Skeletal muscle tissue (tissue), 4 donors: Measurements from ENCODE around the gene LCE2A. TPM values are rescaled to one million over a fixed set of nuclear protein-coding genes. Genes with fewer than 3 reads are reported as not detected.
"Not testable (repeated sequence)": the region's sequence is repeated elsewhere in the genome, so short reads cannot be mapped to it uniquely, and the experiment has no call there.

Experiments
- H3K27ac ChIP-seq: one replicate; pipeline ENCODE4 v1.7.0; 2013; ENCODE audit warnings: mild to moderate bottlenecking, low read depth, low read length, inconsistent platforms
- H3K27me3 ChIP-seq, 3 donors: one replicate each; pipeline ENCODE4 v1.7.0; 2013; ENCODE audit warnings: low read length in 3 of 3; ENCODE audit not compliant: control insufficient read depth in 3 of 3, insufficient read depth in 3 of 3
- H3K36me3 ChIP-seq, 3 donors: one replicate each; pipeline ENCODE4 v1.7.0; 2013; ENCODE audit warnings: low read length in 3 of 3; ENCODE audit not compliant: control insufficient read depth in 3 of 3, insufficient read depth in 3 of 3
- H3K4me1 ChIP-seq, 3 donors: one replicate each; pipeline ENCODE4 v1.7.0; 2013; ENCODE audit warnings: low read length in 3 of 3, mild to moderate bottlenecking in 3 of 3; ENCODE audit not compliant: control insufficient read depth in 3 of 3, insufficient read depth in 3 of 3
- H3K4me3 ChIP-seq, 3 donors: one replicate each; pipeline ENCODE4 v1.7.0; 2013; ENCODE audit warnings: low read length in 3 of 3
- H3K9ac ChIP-seq, 3 donors: one replicate each; pipeline ENCODE4 v1.7.0; 2013; ENCODE audit warnings: low read length in 3 of 3, mild to moderate bottlenecking in 3 of 3, moderate library complexity in 2 of 3, low read depth in 1 of 3
- H3K9me3 ChIP-seq, 3 donors: one replicate each; pipeline ENCODE4 v1.7.0; 2013; ENCODE audit warnings: low read length in 3 of 3; ENCODE audit not compliant: control insufficient read depth in 3 of 3
- total RNA-seq: library from RNA; depleted of rRNA; stranded (reverse); fragments of >200 nt; gene quantifications from one replicate; pipeline ENCODE4 v1.2.3, GENCODE V29; 2014
- donor health status: Osteomylitis.

The LCE2A gene
- total RNA-seq, 1 donor from 2014 or later: not detected

DNA sequence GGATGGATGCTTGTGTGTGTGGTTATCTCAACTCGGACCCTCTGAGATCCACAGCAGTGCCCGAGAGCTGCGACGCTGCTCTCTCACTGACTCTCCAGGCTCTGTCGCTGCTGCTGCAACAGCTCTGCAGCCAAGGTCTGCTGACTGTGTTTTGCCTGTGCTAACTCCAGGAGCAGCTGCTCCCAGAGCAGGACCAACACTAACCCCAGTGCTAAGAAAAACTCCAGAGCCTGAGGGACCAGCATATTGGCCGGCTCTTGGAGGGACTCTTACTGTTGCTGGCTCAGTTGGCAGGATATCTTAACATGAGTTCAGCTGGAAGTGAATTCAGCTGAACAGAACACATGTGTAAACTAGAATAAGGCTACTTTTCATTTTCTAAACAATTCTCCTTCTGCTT, 18.7 kb upstream of the LCE2A start:
- Histone ChIP-seq H3K9me3 (no peaks in the 10 kb centered on the region), H3K4me3 (no peak overlapping the region)

GRCh38 chr1:152681616-152682015, 16.5 kb upstream of the LCE2A start:
- no peak overlapping the region for H3K4me3 ChIP-seq
- no peaks in the 10 kb centered on the region for H3K36me3 ChIP-seq
- no peak overlapping the region for H3K9ac ChIP-seq
- no peak overlapping the region for H3K27ac ChIP-seq
- no peaks in the 10 kb centered on the region for H3K27me3 ChIP-seq
- no peaks in the 10 kb centered on the region for H3K9me3 ChIP-seq
- H3K4me1 ChIP-seq: no peaks in the 10 kb centered on the region

More for the DNA sequence above, 18.7 kb upstream of the LCE2A start:
- Histone ChIP-seq H3K4me1 (no peaks in the 10 kb centered on the region), H3K9ac (no peak overlapping the region), H3K27me3 (no peaks in the 10 kb centered on the region), H3K27ac (no peak overlapping the region), H3K36me3 (no peaks in the 10 kb centered on the region)

DNA sequence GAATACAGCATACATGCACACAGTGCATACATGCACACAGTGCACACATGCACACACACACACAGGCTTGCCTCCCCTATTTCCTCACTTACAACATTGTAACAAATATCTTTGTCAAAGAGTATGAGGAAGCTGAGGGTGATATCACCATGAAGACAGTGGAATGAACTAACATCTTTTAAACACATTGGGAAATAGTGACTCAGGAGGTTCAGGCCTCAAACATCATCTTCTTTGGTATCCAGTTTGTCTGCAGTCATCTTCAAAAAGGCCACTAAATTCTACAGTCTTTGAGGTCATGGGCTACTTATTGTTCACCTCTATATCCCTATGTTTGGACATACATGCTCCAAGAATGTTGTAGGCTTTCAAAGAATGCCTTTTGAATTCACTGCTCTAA, 14.3 kb upstream of the LCE2A start:
- no peaks in the 10 kb centered on the region for H3K36me3 ChIP-seq
- H3K9ac ChIP-seq: no peak overlapping the region
- no peaks in the 10 kb centered on the region for H3K4me1 ChIP-seq
- H3K4me3 ChIP-seq: no peak overlapping the region
- H3K27me3 ChIP-seq: no peaks in the 10 kb centered on the region
- no peaks in the 10 kb centered on the region for H3K9me3 ChIP-seq
- H3K27ac ChIP-seq: no peak overlapping the region

DNA sequence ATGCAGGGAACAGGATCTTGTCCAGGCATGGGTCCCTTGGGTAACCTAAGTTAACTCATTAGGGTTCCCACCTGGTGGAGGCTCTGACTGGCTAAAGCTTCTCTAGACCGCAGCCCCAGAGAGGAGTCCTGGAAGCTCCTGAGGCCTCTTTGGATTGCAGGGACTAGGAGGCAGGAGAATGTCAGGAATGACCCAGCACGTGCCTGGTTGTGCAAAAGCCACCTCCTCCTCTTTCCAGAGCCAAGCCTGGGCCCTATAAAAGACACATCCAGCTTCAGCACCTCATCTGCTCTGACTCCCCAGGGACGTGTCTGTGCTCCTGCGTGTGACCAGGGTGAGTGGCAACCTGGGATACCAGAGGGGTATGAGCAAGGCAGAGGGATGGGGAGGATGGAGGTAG, 12.3 kb upstream of the LCE2A start, which contains the start of gene LCE2B:
Gene LCE2B (plus strand): TSS at position 301 of the 400 bp plus-strand sequence. CDS start 721 bp downstream, outside the sequence.
- H3K4me3 ChIP-seq, H3K4me1 ChIP-seq, H3K36me3 ChIP-seq, H3K9me3 ChIP-seq, H3K27ac ChIP-seq, H3K27me3 ChIP-seq, H3K9ac ChIP-seq: not testable (repeated sequence)

DNA sequence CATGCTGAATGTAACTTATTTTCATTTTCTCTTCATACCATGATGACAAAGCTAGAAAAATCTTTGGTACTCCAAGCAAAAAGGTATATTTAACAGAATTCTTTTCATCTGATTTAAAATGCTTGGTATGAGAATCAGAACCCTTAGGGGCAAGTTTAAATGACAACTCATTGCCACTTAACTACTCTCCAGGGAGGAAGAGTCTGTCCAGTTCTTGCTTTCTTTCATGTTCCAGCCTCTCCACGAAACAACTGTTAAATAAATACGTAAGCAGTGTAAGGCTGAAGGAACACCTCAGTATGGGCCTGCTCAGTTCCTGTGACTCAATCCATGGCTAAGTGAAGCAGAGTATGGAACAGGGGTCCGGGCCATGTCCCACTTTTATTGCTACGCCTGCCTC, 1.6 kb downstream of the LCE2A start:
- no peaks in the 10 kb centered on the region for H3K27me3 ChIP-seq
- no peaks in the 10 kb centered on the region for H3K4me1 ChIP-seq
- H3K27ac ChIP-seq: no peak overlapping the region
- H3K9ac ChIP-seq: no peak overlapping the region
- no peaks in the 10 kb centered on the region for H3K36me3 ChIP-seq
- H3K9me3 ChIP-seq: no peaks in the 10 kb centered on the region
- H3K4me3 ChIP-seq: no peak overlapping the region

GRCh38 chr1:152707860-152708259, 9.7 kb downstream of the LCE2A start, which contains the start of gene LCE4A:
TSS of gene LCE4A (plus strand) at chr1:152708160. CDS start at chr1:152709076, 916 bp downstream.
- H3K27ac ChIP-seq: no peak within 1 kb of the TSS
- H3K9ac ChIP-seq: no peak within 1 kb of the TSS
- no peak within 1 kb of the TSS for H3K4me3 ChIP-seq

DNA sequence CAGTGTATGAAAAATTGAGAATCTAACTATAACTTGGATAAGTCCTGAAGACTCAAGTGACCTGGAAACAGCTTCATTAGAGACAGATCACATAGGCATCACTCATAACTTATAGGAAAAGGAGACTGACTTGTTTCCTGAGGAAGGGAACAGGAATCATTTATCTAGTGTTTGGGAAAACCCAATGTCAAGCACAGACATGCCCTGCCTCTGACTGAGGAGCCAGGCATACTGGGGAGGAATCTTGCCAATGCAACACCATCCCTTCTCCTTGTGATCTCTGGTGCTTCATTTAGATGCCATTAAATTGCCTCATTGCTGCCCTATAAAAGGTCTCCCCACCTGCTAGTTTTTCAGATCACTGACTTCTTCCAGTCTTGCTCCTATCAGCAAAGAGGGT, 20.1 kb downstream of the LCE2A start:
- Histone ChIP-seq H3K36me3 (no peaks in the 10 kb centered on the region), H3K4me1 (no peaks in the 10 kb centered on the region), H3K9me3 (peaks cover 0 to 5% (median 4%) of the 10 kb centered on the region in 3 donors), H3K27ac (no peak overlapping the region), H3K4me3 (no peak overlapping the region), H3K9ac (no peak overlapping the region), H3K27me3 (no peaks in the 10 kb centered on the region)

More at GRCh38 chr1:152707860-152708259, 9.7 kb downstream of the LCE2A start, which contains the start of gene LCE4A:
- Histone ChIP-seq H3K27me3 (peaks cover 0 to 2% (median 0%) of the 10 kb centered on the region in 3 donors), H3K9me3 (no peaks in the 10 kb centered on the region), H3K36me3 (no peaks in the 10 kb centered on the region), H3K4me1 (no peaks in the 10 kb centered on the region)

DNA sequence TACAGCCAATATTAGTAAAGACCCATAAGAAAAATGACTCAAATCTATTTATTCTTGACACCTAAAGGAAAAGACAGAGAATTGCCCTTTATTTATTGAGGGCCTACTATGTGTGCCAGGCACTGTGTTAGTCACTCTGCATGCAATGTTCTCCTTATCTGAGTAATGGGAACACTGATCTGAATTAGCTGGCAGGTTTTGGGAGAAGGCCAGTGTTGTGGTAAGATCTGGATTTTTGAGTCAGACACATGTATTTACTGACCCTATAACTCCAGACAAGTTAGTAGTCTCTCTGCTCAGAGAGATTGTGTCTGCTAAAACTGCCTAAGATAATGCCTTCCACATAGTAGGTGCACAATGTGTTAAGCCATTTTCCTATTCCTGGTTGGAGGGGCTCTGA, 27.1 kb downstream of the LCE2A start:
- Histone ChIP-seq H3K4me3 (no peak overlapping the region), H3K9ac (no peak overlapping the region), H3K4me1 (no peaks in the 10 kb centered on the region), H3K9me3 (no peaks in the 10 kb centered on the region), H3K36me3 (no peaks in the 10 kb centered on the region), H3K27me3 (no peaks in the 10 kb centered on the region), H3K27ac (no peak overlapping the region)

DNA sequence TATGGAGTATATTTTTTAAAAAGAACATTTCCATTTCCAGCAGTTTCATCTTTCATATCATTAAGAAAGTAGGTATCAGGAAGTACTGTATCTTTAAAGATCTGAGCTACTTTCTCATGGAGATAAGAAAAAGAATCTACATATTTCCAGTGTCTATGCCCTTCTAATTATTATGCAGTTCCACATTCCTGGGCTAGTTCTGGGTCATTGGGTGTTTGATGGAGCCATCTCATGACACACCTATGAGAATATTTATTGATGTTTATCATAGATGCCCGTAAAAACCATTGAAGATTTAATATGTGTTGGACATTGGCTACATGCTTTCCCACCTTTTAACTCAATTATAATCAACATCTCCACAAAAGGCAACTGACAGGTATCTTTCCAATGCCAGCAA, 30.8 kb downstream of the LCE2A start:
- no peak overlapping the region for H3K9ac ChIP-seq
- no peaks in the 10 kb centered on the region for H3K4me1 ChIP-seq
- no peaks in the 10 kb centered on the region for H3K27me3 ChIP-seq
- no peaks in the 10 kb centered on the region for H3K36me3 ChIP-seq
- H3K4me3 ChIP-seq: no peak overlapping the region
- H3K27ac ChIP-seq: no peak overlapping the region
- H3K9me3 ChIP-seq: no peaks in the 10 kb centered on the region

DNA sequence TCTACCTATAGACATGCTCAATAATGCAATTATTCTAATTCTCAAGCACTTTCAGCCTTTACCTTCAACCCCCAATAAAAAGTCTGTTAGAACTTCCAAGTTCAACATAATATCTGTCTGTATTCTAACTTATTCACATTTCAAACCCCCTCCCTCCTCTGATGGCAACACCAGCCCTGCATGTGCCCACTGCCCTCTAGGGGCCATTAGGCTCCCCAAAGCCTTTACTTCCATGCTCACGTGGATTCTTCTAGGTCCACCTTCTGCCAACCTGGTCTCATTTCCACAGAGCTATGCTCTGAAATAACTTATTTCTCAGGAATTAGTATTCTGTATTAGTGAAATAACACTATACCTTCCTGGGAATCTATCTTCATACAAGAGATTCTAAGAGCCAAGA, 37.5 kb downstream of the LCE2A start:
- no peaks in the 10 kb centered on the region for H3K27me3 ChIP-seq
- no peaks in the 10 kb centered on the region for H3K4me1 ChIP-seq
- H3K36me3 ChIP-seq: no peaks in the 10 kb centered on the region
- H3K9me3 ChIP-seq: no peaks in the 10 kb centered on the region
- H3K27ac ChIP-seq: no peak overlapping the region
- no peak overlapping the region for H3K4me3 ChIP-seq
- H3K9ac ChIP-seq: no peak overlapping the region

DNA sequence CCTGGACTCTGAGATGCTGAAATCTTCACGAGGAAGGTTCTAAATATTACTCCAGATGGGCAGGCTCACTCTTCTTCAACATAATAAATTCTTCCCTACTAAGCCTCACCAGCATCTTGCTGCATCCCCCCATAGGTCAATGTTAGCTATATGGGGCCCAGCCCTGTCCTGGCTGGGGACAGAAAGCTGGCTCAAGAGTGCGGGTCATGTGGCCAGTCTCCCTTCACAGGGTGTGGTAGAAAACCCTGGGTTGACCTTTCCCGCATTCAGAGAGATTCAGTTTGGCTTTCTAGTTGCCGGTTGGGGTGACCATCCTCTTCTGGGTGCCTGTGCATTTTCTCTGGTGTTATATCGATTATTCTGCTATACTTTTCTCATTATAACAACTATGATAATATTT, 39.9 kb downstream of the LCE2A start:
- Histone ChIP-seq H3K4me3 (no peak overlapping the region), H3K9ac (no peak overlapping the region), H3K4me1 (no peaks in the 10 kb centered on the region), H3K27ac (no peak overlapping the region), H3K36me3 (no peaks in the 10 kb centered on the region), H3K27me3 (no peaks in the 10 kb centered on the region), H3K9me3 (no peaks in the 10 kb centered on the region)
